Effector memory CD4-positive, alpha-beta T cell (primary cell): ENCODE data around the gene SYT15.

Experiments used
- DNase-seq, 3 donors: peaks; one replicate each; pipeline ENCODE4 v3.0.0-alpha.2; 2020
- H3K27ac ChIP-seq: 2 replicates; pipeline ENCODE4 v1.7.0; 2013; ENCODE audit warnings: mild to moderate bottlenecking, low read length, moderate library complexity; ENCODE audit not compliant: insufficient read depth, poor library complexity, severe bottlenecking
- H3K27me3 ChIP-seq: replicated peaks from 2 replicates; pipeline ENCODE4 v1.7.0; 2013; ENCODE audit warnings: mild to moderate bottlenecking, low read length; ENCODE audit not compliant: insufficient read depth, control insufficient read depth, poor library complexity, severe bottlenecking
- H3K36me3 ChIP-seq: 2 replicates; pipeline ENCODE4 v1.7.0; 2013; ENCODE audit warnings: mild to moderate bottlenecking, low read length, moderate library complexity; ENCODE audit not compliant: control insufficient read depth, insufficient read depth
- H3K4me1 ChIP-seq: 2 replicates; pipeline ENCODE4 v1.7.0; 2013; ENCODE audit warnings: low read length, mild to moderate bottlenecking; ENCODE audit not compliant: control insufficient read depth, insufficient read depth, poor library complexity, severe bottlenecking
- H3K4me3 ChIP-seq: 2 replicates; pipeline ENCODE4 v1.7.0; 2013; ENCODE audit warnings: low read length, low read depth, mild to moderate bottlenecking; ENCODE audit not compliant: insufficient read depth, poor library complexity, severe bottlenecking
- H3K9me3 ChIP-seq: 2 replicates; pipeline ENCODE4 v1.7.0; 2013; ENCODE audit warnings: mild to moderate bottlenecking, low read length, moderate library complexity; ENCODE audit not compliant: control insufficient read depth

SYT15 gene

DNA sequence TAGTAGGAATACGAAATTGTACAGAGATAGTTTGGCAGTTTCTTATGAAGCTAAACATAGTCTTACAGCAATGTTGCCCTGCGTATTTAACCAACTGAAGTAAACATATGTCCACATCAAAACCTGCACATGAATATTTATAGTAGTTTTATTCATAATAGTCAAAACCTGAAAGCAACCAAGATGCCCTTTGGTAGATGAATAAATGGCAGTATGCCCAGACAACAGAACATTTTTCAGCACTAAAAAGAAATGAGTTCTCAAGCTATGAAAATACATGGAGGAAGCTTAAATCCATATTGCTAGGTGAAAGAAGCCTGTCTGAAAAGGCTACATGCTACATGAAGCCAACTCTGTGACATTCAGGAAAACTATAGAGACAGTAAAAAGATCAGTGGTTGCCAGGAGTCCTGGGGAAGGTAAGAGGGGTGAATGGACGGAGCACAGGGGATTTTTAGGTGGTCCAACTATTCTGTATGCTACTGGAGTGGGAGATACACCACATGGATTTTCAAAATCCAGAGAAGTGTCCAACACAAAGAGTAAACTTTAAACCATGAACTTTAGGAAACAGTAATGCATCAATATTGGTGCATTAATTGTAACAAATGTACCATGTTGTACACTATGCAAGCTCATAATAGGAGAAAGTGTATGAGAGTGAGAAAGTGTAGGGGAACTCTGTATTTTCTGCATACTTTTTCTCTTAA lies 40.1 kb upstream of the SYT15 start:
- Histone ChIP-seq H3K27ac (no peak overlapping the region), H3K4me1 (no peaks in the 10 kb centered on the region), H3K36me3 (no peaks in the 10 kb centered on the region), H3K27me3 (peaks cover 5% of the 10 kb centered on the region), H3K9me3 (no peaks in the 10 kb centered on the region), H3K4me3 (no peak overlapping the region)
- no peak for DNase-seq

DNA sequence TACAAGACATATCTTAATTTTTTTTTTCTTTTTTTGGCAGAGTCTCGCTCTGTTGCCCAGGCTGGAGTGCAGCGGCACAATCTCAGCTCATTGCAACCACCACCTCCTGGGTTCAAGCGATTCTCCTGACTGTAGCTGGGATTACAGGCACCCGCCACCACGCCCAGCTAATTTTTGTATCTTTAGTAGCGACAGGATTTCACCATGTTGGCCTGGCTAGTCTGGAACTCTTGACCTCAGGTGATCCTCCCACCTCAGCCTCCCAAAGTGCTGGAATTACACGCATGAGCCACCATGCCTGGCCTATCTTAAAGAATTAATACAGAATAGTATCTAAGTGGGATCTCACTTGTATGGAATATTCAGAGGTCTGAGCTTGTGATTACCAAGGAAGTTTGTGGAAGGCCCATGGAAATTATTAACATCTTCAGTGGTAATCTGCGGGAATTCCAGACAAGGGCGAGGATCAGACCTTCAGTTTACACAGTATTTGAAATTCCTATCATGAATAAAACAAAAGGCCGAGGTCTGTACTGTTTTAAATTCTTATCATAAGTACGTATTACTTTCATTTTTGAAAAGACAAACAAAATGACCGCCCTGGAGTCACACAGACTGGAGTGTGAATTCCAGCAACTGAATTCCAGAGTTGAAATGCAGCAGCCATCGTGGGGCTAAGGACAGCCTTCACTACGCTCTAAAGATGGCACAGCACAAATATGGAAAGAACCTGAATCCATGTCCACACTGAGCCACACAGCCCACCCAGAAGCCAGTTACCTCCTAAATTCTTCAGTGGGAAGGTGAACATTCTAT lies 39.1 kb upstream of the SYT15 start:
- no peaks in the 10 kb centered on the region for H3K9me3 ChIP-seq
- DNase-seq, result no peak
- H3K27me3 ChIP-seq, result peaks cover 5% of the 10 kb centered on the region
- H3K4me1 ChIP-seq, result no peaks in the 10 kb centered on the region
- no peak overlapping the region for H3K27ac ChIP-seq
- H3K4me3 ChIP-seq, result no peak overlapping the region
- H3K36me3 ChIP-seq, result no peaks in the 10 kb centered on the region

DNA sequence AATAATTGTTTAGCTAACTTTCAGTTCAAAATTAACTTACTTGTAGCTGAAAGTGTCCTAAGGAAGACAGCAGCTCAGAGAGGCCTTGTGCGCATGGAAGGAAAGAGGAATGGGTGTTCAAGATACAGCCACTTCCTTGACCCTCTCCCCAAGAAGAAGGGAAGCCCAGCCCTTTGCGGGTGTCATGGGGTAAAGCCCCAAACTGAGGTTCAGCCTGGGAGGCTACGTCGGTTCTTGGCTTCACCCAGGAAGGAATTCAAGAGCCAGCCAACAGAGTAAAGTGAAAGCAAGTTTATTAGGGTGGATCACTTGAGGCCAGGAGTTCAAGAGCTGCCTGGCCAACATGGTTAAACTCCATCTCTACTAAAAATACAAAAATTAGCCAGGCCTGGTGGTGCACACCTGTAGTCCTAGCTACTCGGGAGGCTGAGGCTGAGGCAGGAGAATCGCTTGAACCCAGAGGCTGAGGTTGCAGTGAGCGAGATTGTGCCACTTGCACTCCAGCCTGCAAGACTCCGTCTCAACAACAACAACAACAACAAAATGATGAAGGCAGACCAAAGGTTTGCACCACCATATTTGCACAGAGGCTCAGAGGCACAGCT lies 38.4 kb upstream of the SYT15 start:
- no peak overlapping the region for H3K27ac ChIP-seq
- no peak overlapping the region for H3K4me3 ChIP-seq
- H3K27me3 ChIP-seq, result peaks cover 5% of the 10 kb centered on the region
- no peaks in the 10 kb centered on the region for H3K4me1 ChIP-seq
- no peaks in the 10 kb centered on the region for H3K9me3 ChIP-seq
- no peaks in the 10 kb centered on the region for H3K36me3 ChIP-seq
- no peak for DNase-seq

DNA sequence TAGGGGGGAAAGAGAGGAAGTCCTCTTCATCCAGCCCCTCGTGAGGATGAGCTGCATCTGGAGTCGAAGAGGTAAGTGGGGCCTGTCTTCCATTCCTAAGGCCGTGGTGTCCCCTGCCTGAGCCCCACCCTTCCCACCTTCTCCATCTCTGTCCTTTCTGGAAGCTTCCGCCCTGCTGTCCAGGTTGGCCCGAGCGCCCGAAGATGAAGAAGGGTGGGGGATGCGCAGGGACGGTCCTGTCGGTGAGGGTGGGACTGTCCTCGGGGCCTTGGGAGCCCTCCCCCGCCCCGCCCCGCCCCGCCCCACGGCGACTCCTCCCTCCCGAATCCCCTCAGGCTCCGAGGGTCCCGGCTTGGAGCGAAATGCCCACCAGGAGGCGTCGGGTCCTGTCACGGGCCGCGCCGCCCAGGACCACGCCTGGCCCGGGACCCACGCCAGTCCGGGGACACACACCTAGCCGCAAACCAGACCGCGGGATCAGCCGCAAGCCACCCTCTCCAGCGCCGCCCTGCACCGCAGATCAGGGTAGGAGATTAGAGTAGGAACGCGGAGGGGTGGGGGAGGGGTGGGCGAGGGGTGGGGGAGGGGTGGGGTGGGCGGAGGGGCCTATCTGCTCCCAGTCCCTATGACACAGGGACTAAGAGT lies 37.8 kb upstream of the SYT15 start:
- Histone ChIP-seq H3K9me3 (no peaks in the 10 kb centered on the region), H3K27ac (no peak overlapping the region), H3K4me1 (no peaks in the 10 kb centered on the region), H3K36me3 (no peaks in the 10 kb centered on the region), H3K4me3 (no peak overlapping the region), H3K27me3 (peaks cover 5% of the 10 kb centered on the region)
- DNase-seq, result no peak

DNA sequence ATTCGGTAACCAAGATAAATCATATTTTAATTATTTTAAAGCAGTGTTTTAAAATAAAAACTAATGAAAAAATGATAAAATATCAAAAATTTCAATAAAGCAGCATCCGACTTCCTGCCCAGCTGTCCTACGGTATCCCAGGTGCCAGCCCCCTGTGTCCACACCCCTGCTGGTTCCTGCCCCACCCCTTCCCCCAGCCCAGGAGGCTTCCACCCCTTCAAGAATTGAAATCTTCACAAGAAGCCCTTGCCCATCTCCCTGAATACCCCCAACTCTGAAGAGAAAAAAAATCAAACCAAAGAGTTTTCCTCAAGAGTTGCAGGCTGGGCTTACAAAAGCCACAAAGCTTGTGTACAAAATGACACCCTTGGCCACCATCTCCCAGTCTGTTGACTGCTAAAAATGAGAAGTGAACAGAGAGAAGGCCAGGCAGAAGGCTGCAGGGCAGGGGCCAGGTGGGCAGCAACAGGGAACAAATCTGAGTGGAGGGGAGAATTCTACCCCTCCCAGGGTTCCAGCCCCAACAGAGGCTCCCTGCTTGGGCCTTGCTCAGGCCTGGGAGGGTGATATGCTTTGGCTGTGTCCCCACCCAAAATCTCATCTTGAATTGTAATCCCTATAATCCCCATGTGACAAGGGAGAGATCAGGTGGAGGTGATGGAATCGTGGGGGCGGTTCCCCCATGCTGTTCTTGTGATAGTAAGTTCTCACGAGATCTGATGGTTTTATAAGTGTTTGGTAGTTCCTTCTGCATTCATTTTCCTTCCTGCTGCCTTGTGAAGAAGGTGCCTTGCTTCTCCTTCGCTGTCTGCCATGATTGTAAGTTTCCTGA lies 37.0 kb upstream of the SYT15 start:
- Histone ChIP-seq H3K9me3 (no peaks in the 10 kb centered on the region), H3K36me3 (no peaks in the 10 kb centered on the region), H3K4me1 (no peaks in the 10 kb centered on the region), H3K27ac (no peak overlapping the region), H3K4me3 (no peak overlapping the region), H3K27me3 (peaks cover 5% of the 10 kb centered on the region)
- DNase-seq, result no peak

DNA sequence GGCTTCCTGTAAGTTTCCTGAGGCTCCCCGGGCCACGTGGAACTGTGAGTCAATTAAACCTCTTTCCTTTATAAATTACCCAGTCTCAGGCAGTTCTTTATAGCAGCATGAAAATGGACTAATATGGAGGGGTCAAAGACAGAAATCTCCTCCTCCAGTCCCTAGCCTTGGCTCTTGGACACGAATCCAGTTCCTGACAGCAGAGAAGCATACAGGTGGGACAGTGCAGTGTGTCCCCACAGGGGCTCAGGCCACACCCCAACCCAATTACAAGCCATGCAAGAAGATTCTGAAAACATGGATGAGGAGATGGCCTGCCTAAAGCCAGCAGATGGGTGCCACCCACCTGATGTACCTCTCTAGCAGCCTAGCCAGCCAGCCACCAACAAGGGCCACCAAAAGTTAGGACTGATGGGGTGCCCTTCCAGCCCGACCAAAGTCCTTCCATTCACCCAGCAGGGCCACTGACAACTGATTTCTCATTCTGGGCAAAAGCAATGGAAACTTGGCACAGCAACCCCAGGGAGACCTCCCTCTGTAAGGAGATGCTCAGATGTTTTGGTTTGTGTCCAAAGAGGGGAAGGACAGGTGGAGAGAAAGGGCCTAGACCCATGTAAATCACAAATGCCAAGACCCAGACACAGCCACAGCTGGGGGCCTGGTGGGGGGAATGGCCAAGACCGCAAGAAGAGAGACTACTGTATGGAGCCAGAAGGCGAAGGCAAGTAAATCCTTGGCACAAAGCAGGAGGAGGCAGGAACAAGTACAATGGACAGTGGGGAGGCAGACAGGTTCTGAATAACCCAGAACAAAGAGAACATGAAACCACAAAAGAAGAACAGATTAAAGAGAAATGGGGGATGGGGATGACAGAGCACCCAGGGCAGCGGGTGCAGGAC lies 36.1 kb upstream of the SYT15 start:
- Histone ChIP-seq H3K36me3 (no peaks in the 10 kb centered on the region), H3K4me3 (no peak overlapping the region), H3K27ac (no peak overlapping the region), H3K9me3 (no peaks in the 10 kb centered on the region), H3K4me1 (no peaks in the 10 kb centered on the region), H3K27me3 (peaks cover 5% of the 10 kb centered on the region)
- no peak for DNase-seq

DNA sequence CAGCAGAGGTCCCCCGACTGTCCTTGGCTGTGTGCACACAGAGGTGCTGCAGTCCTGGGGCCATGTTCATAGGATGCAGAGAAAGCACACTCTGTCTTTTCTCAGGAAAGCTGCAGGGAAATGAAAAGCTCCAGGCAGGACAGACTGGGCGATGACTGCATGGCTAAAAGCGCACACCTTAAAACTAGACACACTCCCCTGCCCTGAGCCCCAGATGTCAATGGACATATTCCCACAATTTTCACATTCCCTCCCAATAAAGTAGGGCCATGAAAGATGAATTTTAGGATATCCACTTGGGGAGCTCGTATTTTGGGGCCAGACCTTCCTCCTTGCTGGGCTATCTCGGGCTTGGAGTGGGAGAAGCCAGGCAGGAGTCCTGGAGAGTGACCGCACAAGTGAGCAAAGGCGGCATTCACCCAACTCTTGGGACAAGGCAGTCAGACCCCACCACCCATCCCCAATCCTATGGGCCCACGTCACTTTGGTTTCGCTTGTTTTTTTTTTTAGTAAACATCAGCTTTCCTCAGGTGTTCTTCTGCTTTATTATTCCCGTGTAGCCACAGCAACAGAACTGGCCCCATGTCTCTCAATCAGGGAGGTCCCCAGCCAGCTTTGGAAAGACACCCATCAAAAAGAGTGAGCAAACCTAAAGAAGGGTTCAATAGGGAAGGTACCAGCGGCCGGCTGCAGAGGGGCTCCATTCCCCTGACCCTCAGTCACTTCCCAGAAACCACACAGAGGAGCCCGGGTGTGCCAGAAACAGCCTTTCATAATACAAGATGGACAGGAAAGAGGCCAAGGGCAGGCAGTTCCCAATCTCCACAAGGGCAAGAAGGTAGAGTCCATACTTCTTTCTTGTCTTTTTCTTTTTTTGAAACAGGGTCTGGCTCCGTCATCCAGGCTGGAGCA lies 35.2 kb upstream of the SYT15 start:
- DNase-seq, result no peak
- peaks cover 5% of the 10 kb centered on the region for H3K27me3 ChIP-seq
- no peaks in the 10 kb centered on the region for H3K4me1 ChIP-seq
- no peaks in the 10 kb centered on the region for H3K9me3 ChIP-seq
- H3K36me3 ChIP-seq, result no peaks in the 10 kb centered on the region
- H3K4me3 ChIP-seq, result no peak overlapping the region
- H3K27ac ChIP-seq, result no peak overlapping the region

DNA sequence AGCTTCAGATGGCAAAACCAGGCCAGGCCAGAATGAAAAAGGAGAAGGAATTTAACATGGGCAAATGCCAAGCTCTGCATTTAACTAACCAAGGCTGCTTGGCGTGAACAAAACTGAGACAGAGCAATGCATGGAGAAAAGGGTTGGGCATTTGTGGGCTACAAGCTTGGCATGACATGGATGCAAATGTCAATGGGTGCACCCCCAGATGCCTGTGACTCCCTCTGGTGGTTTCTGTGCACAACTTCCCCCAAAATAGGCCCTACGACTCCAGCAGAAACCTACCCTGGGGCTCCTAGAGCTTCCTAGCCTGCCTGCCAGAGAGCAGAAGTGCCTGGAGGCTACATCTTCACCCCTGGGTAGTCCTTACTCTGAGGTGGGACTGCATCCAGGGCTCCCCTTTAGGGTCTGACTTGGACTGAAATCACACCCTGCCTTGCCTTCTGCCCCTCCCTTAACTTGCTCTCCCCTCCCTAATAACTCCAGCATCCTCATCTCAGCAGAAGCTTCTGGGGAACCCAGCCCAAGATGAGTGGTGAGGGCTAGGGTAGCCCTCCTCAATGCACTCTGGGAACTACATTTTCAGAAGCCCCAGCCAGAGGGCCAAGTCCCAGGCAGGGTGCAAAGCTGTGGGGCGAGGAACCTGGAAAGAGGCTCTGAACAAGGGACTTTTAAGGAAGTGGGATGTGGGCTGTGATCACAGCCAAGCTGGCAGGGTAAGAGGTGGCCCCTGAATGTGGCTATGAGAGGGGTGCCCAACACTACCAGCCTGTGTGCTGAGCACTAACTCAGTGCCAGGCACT lies 33.7 kb upstream of the SYT15 start:
- Histone ChIP-seq H3K27ac (no peak overlapping the region), H3K36me3 (no peaks in the 10 kb centered on the region), H3K9me3 (no peaks in the 10 kb centered on the region), H3K27me3 (no peaks in the 10 kb centered on the region), H3K4me3 (no peak overlapping the region), H3K4me1 (no peaks in the 10 kb centered on the region)
- no peak for DNase-seq
